ENCODE measurements around the gene ZNF428. TPM values are rescaled to one million over a fixed set of nuclear protein-coding genes. Genes with fewer than 3 reads are reported as not detected.

The ZNF428 gene
- total RNA-seq, 1 donor from 2014 or later = 53.4 TPM

DNA sequence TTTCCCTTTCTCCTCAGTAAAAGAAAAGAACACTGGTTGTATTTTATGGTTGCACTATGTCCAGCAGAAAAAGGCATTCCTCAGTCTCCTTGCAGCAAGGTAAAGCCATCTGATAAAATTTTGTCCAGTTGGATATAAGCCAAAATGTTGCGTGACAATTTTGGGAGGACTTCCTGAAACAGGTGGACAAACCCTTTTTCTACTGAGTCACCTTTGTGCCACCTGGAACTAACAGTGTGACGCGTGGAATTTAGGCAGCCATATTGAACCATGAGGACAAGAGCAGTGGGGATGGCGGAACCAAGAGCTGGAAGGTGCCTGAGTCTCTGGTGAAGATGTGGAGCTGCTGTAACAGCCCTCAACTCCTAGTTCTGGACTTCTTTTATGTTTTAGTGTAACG is 12.1 kb upstream of the ZNF428 start:
- Histone ChIP-seq H3K4me1 (ENCODE audit: insufficient read depth, low read length) (peaks cover 20% of the 10 kb centered on the region), H4K20me1 (ENCODE audit: insufficient read depth, low read length) (no peaks in the 10 kb centered on the region), H3K27me3 (ENCODE audit: insufficient read depth, low read length) (no peaks in the 10 kb centered on the region), H3K4me3 (ENCODE audit: insufficient read depth, low read depth, low read length) (no peak overlapping the region), H3K36me3 (ENCODE audit: insufficient read depth, low read length) (no peaks in the 10 kb centered on the region), H3K9me3 (ENCODE audit: insufficient read depth, low read depth, low read length) (no peaks in the 10 kb centered on the region), H3K4me2 (ENCODE audit: low read length) (no peak overlapping the region), H3K79me2 (ENCODE audit: insufficient read depth, low read length) (no peaks in the 10 kb centered on the region), H3K27ac (ENCODE audit: low read depth, low read length) (no peak overlapping the region), H3K9ac (ENCODE audit: low read length) (no peak overlapping the region), H2AFZ (ENCODE audit: low read depth, low read length) (no peak overlapping the region)
- no peaks in the 10 kb centered on the region for H3K9me3 Mint-ChIP-seq (ENCODE audit: unreplicated experiment)
- H3K4me1 Mint-ChIP-seq (ENCODE audit: low read depth, unreplicated experiment) = peaks cover 7% of the 10 kb centered on the region
- FAIRE-seq = no peak
- H3K4me3 Mint-ChIP-seq (ENCODE audit: unreplicated experiment) = no peak overlapping the region
- peaks cover 3% of the 10 kb centered on the region for H3K36me3 Mint-ChIP-seq (ENCODE audit: low read depth, unreplicated experiment)
- H3K27me3 Mint-ChIP-seq (ENCODE audit: low read depth, unreplicated experiment) = no peaks in the 10 kb centered on the region
- TF ChIP-seq CTCF (IDR thresholded peaks at IDR 0.05; ENCODE audit: insufficient read depth, low read depth, low read length) = no peak
- TF ChIP-seq EZH2 (IDR thresholded peaks at IDR 0.05; ENCODE audit: insufficient read depth, low read length) = no peak
- H3K27ac Mint-ChIP-seq (ENCODE audit: unreplicated experiment) = no peak overlapping the region
- no peak for DNase-seq (ENCODE audit: low read depth)

DNA sequence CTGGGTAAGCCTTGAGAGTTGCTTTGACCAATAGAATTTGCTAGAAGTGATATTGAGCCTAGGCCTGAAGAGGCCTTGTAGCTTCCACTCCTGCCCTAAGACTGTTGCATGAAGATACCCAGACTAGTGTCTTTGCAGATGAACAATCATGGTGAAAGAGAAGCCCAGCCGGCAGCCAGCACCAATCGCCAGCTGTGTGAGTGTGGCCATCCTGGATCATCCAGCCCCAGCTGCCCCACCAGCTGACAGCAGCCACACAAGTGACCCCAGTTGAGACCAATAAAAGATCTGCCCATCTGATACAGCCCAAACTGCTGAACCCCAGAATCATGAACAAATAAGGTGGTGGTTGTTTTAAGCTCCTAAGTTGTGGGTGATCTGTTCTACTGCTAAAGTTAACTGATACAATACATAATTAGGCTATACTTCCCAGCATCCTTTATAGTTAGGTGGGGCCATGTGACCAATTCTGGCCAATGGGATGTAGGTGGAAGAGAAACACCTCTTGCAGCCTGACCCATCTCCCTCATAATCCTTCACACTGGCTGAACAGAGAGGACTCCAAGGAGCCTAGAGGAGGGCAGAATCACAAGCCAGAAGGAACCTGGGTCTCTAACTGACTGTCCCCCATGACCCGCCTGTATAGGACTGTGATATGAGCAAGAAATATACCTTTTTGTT is 9.4 kb upstream of the ZNF428 start:
- TF ChIP-seq CTCF (IDR thresholded peaks at IDR 0.05; ENCODE audit: insufficient read depth, low read depth, low read length) = no peak
- no peak for TF ChIP-seq EZH2 (IDR thresholded peaks at IDR 0.05; ENCODE audit: insufficient read depth, low read length)
- H3K4me3 Mint-ChIP-seq (ENCODE audit: unreplicated experiment) = no peak overlapping the region

GRCh38 chr19:43626838-43627237 is 7.4 kb upstream of the ZNF428 start:
- no peaks in the 10 kb centered on the region for H3K79me2 ChIP-seq (ENCODE audit: insufficient read depth, low read length)
- Mint-ChIP-seq H3K4me1 (ENCODE audit: low read depth, unreplicated experiment) (no peaks in the 10 kb centered on the region), H3K27ac (ENCODE audit: unreplicated experiment) (no peak overlapping the region), H3K27me3 (ENCODE audit: low read depth, unreplicated experiment) (no peaks in the 10 kb centered on the region), H3K36me3 (ENCODE audit: low read depth, unreplicated experiment) (peaks cover 4% of the 10 kb centered on the region), H3K9me3 (ENCODE audit: unreplicated experiment) (no peaks in the 10 kb centered on the region), H3K4me3 (ENCODE audit: unreplicated experiment) (no peak overlapping the region)
- H4K20me1 ChIP-seq (ENCODE audit: insufficient read depth, low read length) = no peaks in the 10 kb centered on the region
- H3K9me3 ChIP-seq (ENCODE audit: insufficient read depth, low read depth, low read length) = no peaks in the 10 kb centered on the region
- H3K36me3 ChIP-seq (ENCODE audit: insufficient read depth, low read length) = no peaks in the 10 kb centered on the region
- no peak overlapping the region for H3K27ac ChIP-seq (ENCODE audit: low read depth, low read length)
- H3K4me3 ChIP-seq (ENCODE audit: insufficient read depth, low read depth, low read length) = no peak overlapping the region
- DNase-seq (ENCODE audit: low read depth) (no peak), FAIRE-seq (no peak)
- no peaks in the 10 kb centered on the region for H3K4me1 ChIP-seq (ENCODE audit: insufficient read depth, low read length)
- TF ChIP-seq EZH2 (IDR thresholded peaks at IDR 0.05; ENCODE audit: insufficient read depth, low read length) (no peak), CTCF (IDR thresholded peaks at IDR 0.05; ENCODE audit: insufficient read depth, low read depth, low read length) (no peak)
- H3K9ac ChIP-seq (ENCODE audit: low read length) = no peak overlapping the region
- no peak overlapping the region for H3K4me2 ChIP-seq (ENCODE audit: low read length)
- no peak overlapping the region for H2AFZ ChIP-seq (ENCODE audit: low read depth, low read length)
- no peaks in the 10 kb centered on the region for H3K27me3 ChIP-seq (ENCODE audit: insufficient read depth, low read length)

More for the DNA sequence above, 9.4 kb upstream of the ZNF428 start:
- H3K4me2 ChIP-seq (ENCODE audit: low read length) = no peak overlapping the region
- no peaks in the 10 kb centered on the region for H3K4me1 ChIP-seq (ENCODE audit: insufficient read depth, low read length)
- no peak overlapping the region for H3K27ac Mint-ChIP-seq (ENCODE audit: unreplicated experiment)
- H3K79me2 ChIP-seq (ENCODE audit: insufficient read depth, low read length) = no peaks in the 10 kb centered on the region
- H3K36me3 ChIP-seq (ENCODE audit: insufficient read depth, low read length) = no peaks in the 10 kb centered on the region
- H3K36me3 Mint-ChIP-seq (ENCODE audit: low read depth, unreplicated experiment) = peaks cover 3% of the 10 kb centered on the region
- no peaks in the 10 kb centered on the region for H3K4me1 Mint-ChIP-seq (ENCODE audit: low read depth, unreplicated experiment)
- no peak overlapping the region for H3K9ac ChIP-seq (ENCODE audit: low read length)
- FAIRE-seq = no peak
- DNase-seq (ENCODE audit: low read depth) = no peak
- no peaks in the 10 kb centered on the region for H3K9me3 Mint-ChIP-seq (ENCODE audit: unreplicated experiment)
- H3K27me3 ChIP-seq (ENCODE audit: insufficient read depth, low read length) = no peaks in the 10 kb centered on the region
- H4K20me1 ChIP-seq (ENCODE audit: insufficient read depth, low read length) = no peaks in the 10 kb centered on the region
- no peak overlapping the region for H3K27ac ChIP-seq (ENCODE audit: low read depth, low read length)
- no peaks in the 10 kb centered on the region for H3K9me3 ChIP-seq (ENCODE audit: insufficient read depth, low read depth, low read length)
- no peaks in the 10 kb centered on the region for H3K27me3 Mint-ChIP-seq (ENCODE audit: low read depth, unreplicated experiment)
- no peak overlapping the region for H3K4me3 ChIP-seq (ENCODE audit: insufficient read depth, low read depth, low read length)
- no peak overlapping the region for H2AFZ ChIP-seq (ENCODE audit: low read depth, low read length)

All from astrocyte (in vitro differentiated cells and primary cell).